Keratinocyte (primary cell): ENCODE data around the gene CARD9. TPM values are rescaled to one million over a fixed set of nuclear protein-coding genes. Genes with fewer than 3 reads are reported as not detected.

Experiments
- DNase-seq: peaks from one replicate; pipeline ENCODE4 v3.0.0-alpha.2; 2011; ENCODE audit warnings: low read depth, missing footprints, low spot score
- FAIRE-seq: peaks from 2 replicates; lab custom pipeline; 2011; peaks lifted over from hg19 to GRCh38; lab: Jason Lieb, UNC
- H2AFZ ChIP-seq: 2 replicates; pipeline ENCODE4 v1.6.0; 2012; ENCODE audit warnings: low read length, control low read depth, inconsistent platforms; ENCODE audit not compliant: control insufficient read depth
- H3K27ac ChIP-seq: 2 replicates; pipeline ENCODE4 v1.5.1; 2011; ENCODE audit warnings: low read length; ENCODE audit not compliant: control insufficient read depth, insufficient read depth
- H3K27me3 ChIP-seq: 3 replicates; pipeline ENCODE4 v1.6.0; 2011; ENCODE audit warnings: low read length; ENCODE audit not compliant: control insufficient read depth, insufficient read depth; ENCODE audit errors: extremely low read depth
- H3K36me3 ChIP-seq, 2 experiments: 2 replicates in 1 of 2; 3 replicates in 1 of 2; pipeline ENCODE4 v1.5.1; 2011; ENCODE audit warnings: low read length in 2 of 2, mild to moderate bottlenecking in 1 of 2; ENCODE audit not compliant: control insufficient read depth in 2 of 2, insufficient read depth in 2 of 2; ENCODE audit errors: extremely low read depth in 1 of 2
- H3K4me1 ChIP-seq: 3 replicates; pipeline ENCODE4 v1.5.1; 2011; ENCODE audit warnings: low read length; ENCODE audit not compliant: control insufficient read depth, insufficient read depth; ENCODE audit errors: extremely low read depth
- H3K4me2 ChIP-seq: 3 replicates; pipeline ENCODE4 v1.6.0; 2011; ENCODE audit warnings: low read depth, low read length; ENCODE audit not compliant: control insufficient read depth, insufficient read depth; ENCODE audit errors: extremely low read depth
- H3K4me3 ChIP-seq, 3 experiments: fragments of 200-600 bp in 1 of 3; sonication (generic) in 1 of 3; 2 replicates in 2 of 3; 3 replicates in 1 of 3; pipeline ENCODE4 v1.5.1; 2011 to 2016; ENCODE audit warnings: low read length in 3 of 3, mild to moderate bottlenecking in 3 of 3, control low read depth in 2 of 3, inconsistent platforms in 1 of 3, low read depth in 1 of 3, mixed read lengths in 1 of 3, mixed run types in 1 of 3, moderate library complexity in 1 of 3; ENCODE audit not compliant: control insufficient read depth in 2 of 3, insufficient read depth in 2 of 3; ENCODE audit errors: extremely low read depth in 1 of 3
- H3K79me2 ChIP-seq: 2 replicates; pipeline ENCODE4 v1.6.0; 2012; ENCODE audit warnings: low read length; ENCODE audit not compliant: control insufficient read depth, insufficient read depth
- H3K9ac ChIP-seq: 3 replicates; pipeline ENCODE4 v1.6.0; 2011; ENCODE audit warnings: low read length; ENCODE audit not compliant: control insufficient read depth, insufficient read depth; ENCODE audit errors: extremely low read depth
- H3K9me1 ChIP-seq: 3 replicates; pipeline ENCODE4 v1.6.0; 2011; ENCODE audit warnings: low read length; ENCODE audit not compliant: control insufficient read depth, insufficient read depth; ENCODE audit errors: extremely low read depth
- H3K9me3 ChIP-seq: 2 replicates; pipeline ENCODE4 v1.5.1; 2012; ENCODE audit warnings: low read depth, low read length; ENCODE audit not compliant: control insufficient read depth
- H4K20me1 ChIP-seq: 3 replicates; pipeline ENCODE4 v1.6.0; 2011; ENCODE audit warnings: low read length; ENCODE audit not compliant: control insufficient read depth, insufficient read depth; ENCODE audit errors: extremely low read depth
- CTCF ChIP-seq, 3 experiments: IDR thresholded peaks in 1 of 3; conservative IDR thresholded peaks in 1 of 3; optimal IDR thresholded peaks in 1 of 3; 2 replicates in 2 of 3; 3 replicates in 1 of 3; pipeline versions ENCODE3 to v1.5.1; 2011; ENCODE audit warnings: low read length in 3 of 3, mild to moderate bottlenecking in 3 of 3, moderate library complexity in 2 of 3, control low read depth in 1 of 3, inconsistent platforms in 1 of 3; ENCODE audit not compliant: insufficient read depth in 2 of 3; ENCODE audit errors: extremely low read depth in 1 of 3
- EZH2 ChIP-seq: IDR thresholded peaks from one replicate; pipeline ENCODE4 v1.6.1; 2012; ENCODE audit warnings: inconsistent platforms, mild to moderate bottlenecking, low read length, moderate library complexity
- dilution Hi-C: fragments of 300-500 bp; cut with MboI; formaldehyde crosslinking; loops from one replicate; pipeline ENCODE4 v1.7.0; 2020; ENCODE audit warnings: low sequenced_read_pairs; ENCODE audit not compliant: extremely low pct_ligation_motif_present
- polyA plus RNA-seq, 5 experiments: library from polyadenylated mRNA; depleted of rRNA in 3 of 5; stranded (reverse) in 3 of 5; stranded (forward) in 1 of 5; unstranded in 1 of 5; fragments of >200 nt; gene quantifications; 1 replicate in 1 of 5; 2 replicates in 3 of 5; 3 replicates in 1 of 5; pipeline versions ENCODE4 v1.2.1 to v1.2.3, GENCODE V29; 2011 to 2012; ENCODE audit warnings: missing spikeins in 2 of 5, low read depth in 1 of 5, low replicate concordance in 1 of 5

The CARD9 gene
- polyA plus RNA-seq, 1 donor (not counting 4 experiments of a cell fraction or from before 2014, with no cell fraction given) = 0.07 TPM

GRCh38 chr9:136393531-136393930, 20.1 kb upstream of the CARD9 start:
- no peaks in the 10 kb centered on the region for H3K27me3 ChIP-seq
- no peak overlapping the region for H3K4me2 ChIP-seq
- no peak overlapping the region for H3K27ac ChIP-seq
- H3K9me3 ChIP-seq = no peaks in the 10 kb centered on the region
- H3K79me2 ChIP-seq = peaks cover 22% of the 10 kb centered on the region
- no peak for DNase-seq
- no peak overlapping the region for H2AFZ ChIP-seq
- H3K9ac ChIP-seq = no peak overlapping the region
- no peak overlapping the region for H3K4me3 ChIP-seq
- H4K20me1 ChIP-seq = peaks cover under 1% of the 10 kb centered on the region
- dilution Hi-C loops = no loop called here
- FAIRE-seq = no peak
- TF ChIP-seq CTCF (optimal IDR thresholded peaks at IDR 0.05 in 1 of 3, IDR thresholded peaks at IDR 0.05 in 1 of 3, conservative IDR thresholded peaks at IDR 0.05 in 1 of 3; ENCODE audit: extremely low read depth in 1 of 3, insufficient read depth in 2 of 3, low read length in 3 of 3) (no peak), EZH2 (no peak)
- peaks cover 57 to 63% of the 10 kb centered on the region in 2 experiments for H3K36me3 ChIP-seq
- H3K9me1 ChIP-seq = peaks cover under 1% of the 10 kb centered on the region
- H3K4me1 ChIP-seq = peaks cover 3% of the 10 kb centered on the region

GRCh38 chr9:136392538-136393449, 19.3 kb upstream of the CARD9 start:
- Histone ChIP-seq H2AFZ (no peak overlapping the region), H4K20me1 (no peaks in the 10 kb centered on the region), H3K4me1 (no peaks in the 10 kb centered on the region), H3K4me2 (no peak overlapping the region), H3K79me2 (peaks cover 15% of the 10 kb centered on the region), H3K36me3 (peaks cover 50 to 68% of the 10 kb centered on the region in 2 experiments), H3K9me3 (no peaks in the 10 kb centered on the region), H3K27ac (no peak overlapping the region), H3K4me3 (no peak overlapping the region), H3K9me1 (no peaks in the 10 kb centered on the region), H3K9ac (no peak overlapping the region), H3K27me3 (no peaks in the 10 kb centered on the region)
- no peak for FAIRE-seq
- TF ChIP-seq EZH2 (no peak), CTCF (optimal IDR thresholded peaks at IDR 0.05 in 1 of 3, IDR thresholded peaks at IDR 0.05 in 1 of 3, conservative IDR thresholded peaks at IDR 0.05 in 1 of 3; ENCODE audit: extremely low read depth in 1 of 3, insufficient read depth in 2 of 3, low read length in 3 of 3) (no peak)
- no peak for DNase-seq
- dilution Hi-C loops = no loop called here
